GM12801 (cell line): ENCODE measurements around the gene NSD1.

Source experiments
- TF ChIP-seq, protein P1 (sequence below): IDR thresholded peaks from one replicate; pipeline ENCODE4 v1.5.1; 2011; ENCODE audit warnings: control low read depth; ENCODE audit not compliant: insufficient read length; ENCODE audit errors: extremely low read depth

Gene NSD1

DNA sequence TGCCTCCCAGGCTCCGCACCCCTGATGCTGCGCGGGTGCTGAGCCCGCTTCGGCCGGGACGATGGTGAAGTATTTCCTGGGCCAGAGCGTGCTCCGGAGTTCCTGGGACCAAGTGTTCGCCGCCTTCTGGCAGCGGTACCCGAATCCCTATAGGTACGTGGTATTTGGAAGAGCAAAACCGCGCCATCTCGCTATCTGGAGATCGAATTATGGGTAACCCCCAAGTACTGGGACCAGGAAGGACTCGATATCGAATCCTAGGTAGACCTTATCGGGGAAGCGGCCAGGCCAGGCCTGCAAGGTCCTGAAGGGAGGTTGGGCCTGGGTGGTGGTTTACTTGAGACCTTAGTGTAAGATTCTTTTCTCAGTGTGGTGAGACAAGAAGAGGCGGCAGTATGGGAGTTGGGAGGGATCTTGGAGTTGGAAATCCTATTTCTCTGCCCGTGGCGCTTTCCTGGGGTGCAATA is 170.4 kb downstream of the NSD1 start:
- TF ChIP-seq, protein P1, sequence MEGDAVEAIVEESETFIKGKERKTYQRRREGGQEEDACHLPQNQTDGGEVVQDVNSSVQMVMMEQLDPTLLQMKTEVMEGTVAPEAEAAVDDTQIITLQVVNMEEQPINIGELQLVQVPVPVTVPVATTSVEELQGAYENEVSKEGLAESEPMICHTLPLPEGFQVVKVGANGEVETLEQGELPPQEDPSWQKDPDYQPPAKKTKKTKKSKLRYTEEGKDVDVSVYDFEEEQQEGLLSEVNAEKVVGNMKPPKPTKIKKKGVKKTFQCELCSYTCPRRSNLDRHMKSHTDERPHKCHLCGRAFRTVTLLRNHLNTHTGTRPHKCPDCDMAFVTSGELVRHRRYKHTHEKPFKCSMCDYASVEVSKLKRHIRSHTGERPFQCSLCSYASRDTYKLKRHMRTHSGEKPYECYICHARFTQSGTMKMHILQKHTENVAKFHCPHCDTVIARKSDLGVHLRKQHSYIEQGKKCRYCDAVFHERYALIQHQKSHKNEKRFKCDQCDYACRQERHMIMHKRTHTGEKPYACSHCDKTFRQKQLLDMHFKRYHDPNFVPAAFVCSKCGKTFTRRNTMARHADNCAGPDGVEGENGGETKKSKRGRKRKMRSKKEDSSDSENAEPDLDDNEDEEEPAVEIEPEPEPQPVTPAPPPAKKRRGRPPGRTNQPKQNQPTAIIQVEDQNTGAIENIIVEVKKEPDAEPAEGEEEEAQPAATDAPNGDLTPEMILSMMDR, result no peak

- TF ChIP-seq, protein P1, result no peak
Measured at GRCh38 chr5:177304392-177305119, 171.0 kb downstream of the NSD1 start.

DNA sequence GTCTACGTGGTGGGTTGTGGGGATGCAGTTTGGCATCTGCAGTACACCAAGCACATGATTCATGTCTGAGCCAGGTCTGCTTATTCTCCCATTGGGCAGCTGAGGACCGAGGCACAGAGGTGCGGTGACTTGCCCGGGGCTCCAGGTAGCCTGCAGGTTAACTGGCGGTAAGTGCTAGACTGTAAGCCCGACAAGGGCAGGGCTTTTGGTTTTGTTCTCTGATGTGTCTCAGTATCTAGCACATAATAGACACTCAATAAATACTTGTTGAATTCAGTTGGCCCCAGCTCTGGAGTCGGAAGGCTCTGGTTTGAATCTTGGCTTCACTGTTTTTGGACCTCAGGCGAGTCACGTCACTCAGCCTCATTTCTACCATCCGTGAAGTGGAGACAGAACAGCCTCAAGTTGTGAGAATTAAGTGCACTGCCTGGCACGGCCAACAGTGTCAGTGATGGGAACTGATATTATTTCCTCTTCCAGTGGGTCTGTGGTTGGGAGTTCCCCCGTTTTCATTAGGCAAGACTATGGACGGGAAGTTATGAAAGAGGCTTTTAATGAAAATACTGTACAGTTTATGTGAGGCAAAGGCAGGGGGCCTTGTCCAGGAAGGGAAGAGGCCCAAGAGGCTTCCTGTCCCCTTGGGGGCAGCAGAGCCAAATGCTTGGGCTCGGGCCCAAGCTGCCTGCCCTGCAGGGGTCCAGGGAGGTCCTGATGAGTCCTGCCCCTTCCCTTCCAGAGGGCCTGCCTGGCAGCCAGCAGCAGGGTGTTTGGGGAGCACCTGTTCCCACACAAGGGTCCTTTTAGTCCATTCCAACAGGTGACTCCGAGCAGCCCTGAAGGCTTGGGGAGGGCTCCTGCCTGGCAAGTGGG is 173.3 kb downstream of the NSD1 start:
- TF ChIP-seq, protein P1, result no peak

- TF ChIP-seq, protein P1, result no peak
Measured at GRCh38 chr5:177307544-177308363, 174.2 kb downstream of the NSD1 start.

- TF ChIP-seq, protein P1, result no peak
Measured at GRCh38 chr5:177308740-177309139, 175.2 kb downstream of the NSD1 start.

GRCh38 chr5:177309351-177310191 is 176.0 kb downstream of the NSD1 start:
- TF ChIP-seq, protein P1, result peak; percentile 53
